HepG2 (cell line): ENCODE data around the gene WWP2. TPM values are rescaled to one million over a fixed set of nuclear protein-coding genes. Genes with fewer than 3 reads are reported as not detected.

Source experiments
- ARID4A ChIP-seq: sonication (generic); formaldehyde crosslinking; IDR thresholded peaks from 2 replicates; pipeline ENCODE4 v1.5.0; 2020; ENCODE audit warnings: mild to moderate bottlenecking, missing genetic modification reagents, borderline replicate concordance
- CCAR2 ChIP-seq: fragments of 200-400 bp; formaldehyde crosslinking; optimal IDR thresholded peaks from 2 replicates; pipeline ENCODE3; 2018; ENCODE audit warnings: low read depth, mild to moderate bottlenecking, low read length, moderate library complexity
- CEBPG ChIP-seq: IDR thresholded peaks from 2 replicates; pipeline ENCODE4 v1.6.1; 2016
- CHD4 ChIP-seq: fragments of 200-600 bp; sonication (generic); IDR thresholded peaks from 2 replicates; pipeline ENCODE4 v1.7.0; 2017; ENCODE audit warnings: mild to moderate bottlenecking, low read length, borderline replicate concordance
- EP300 ChIP-seq, 3 experiments: sonication (generic) in 1 of 3; formaldehyde crosslinking in 1 of 3; IDR thresholded peaks; 2 replicates each; pipeline versions ENCODE4 v1.5.1 to v1.6.1; 2011 to 2020; ENCODE audit warnings: low read depth in 2 of 3, low read length in 2 of 3, borderline replicate concordance in 1 of 3, improper control_type of control experiment in 1 of 3, mild to moderate bottlenecking in 1 of 3, missing genetic modification reagents in 1 of 3, moderate library complexity in 1 of 3
- GABPB1 ChIP-seq: IDR thresholded peaks from 2 replicates; pipeline ENCODE4 v1.6.1; 2016; ENCODE audit warnings: mild to moderate bottlenecking, missing genetic modification reagents, moderate library complexity, missing compliant biosample characterization
- IKZF1 ChIP-seq: fragments of 450-650 bp; IDR thresholded peaks from 2 replicates; pipeline ENCODE4 v1.7.1; 2016
- IRF2 ChIP-seq: IDR thresholded peaks from 2 replicates; pipeline ENCODE4 v1.6.1; 2018; ENCODE audit warnings: missing genetic modification reagents, missing compliant biosample characterization
- TAF1 ChIP-seq: sonication (generic); formaldehyde crosslinking; IDR thresholded peaks from 2 replicates; pipeline ENCODE4 v1.4.0; 2020; ENCODE audit warnings: missing genetic modification reagents
- THAP11 ChIP-seq: IDR thresholded peaks from 2 replicates; pipeline ENCODE4 v1.6.1; 2016; ENCODE audit warnings: missing biosample characterization, missing genetic modification reagents
- ZIK1 ChIP-seq: sonication (generic); formaldehyde crosslinking; IDR thresholded peaks from 2 replicates; pipeline ENCODE4 v1.5.0; 2020; ENCODE audit warnings: mild to moderate bottlenecking, low read depth, missing genetic modification reagents, borderline replicate concordance
- ZKSCAN5 ChIP-seq: sonication (generic); formaldehyde crosslinking; IDR thresholded peaks from 2 replicates; pipeline ENCODE4 v1.5.1; 2020; ENCODE audit warnings: mild to moderate bottlenecking, missing genetic modification reagents
- ZNF207 ChIP-seq: fragments of 450-650 bp; IDR thresholded peaks from 2 replicates; pipeline ENCODE4 v1.6.1; 2016; ENCODE audit warnings: antibody characterized with exemption, borderline replicate concordance
- ZNF317 ChIP-seq: sonication (generic); formaldehyde crosslinking; IDR thresholded peaks from 2 replicates; pipeline ENCODE4 v1.5.0; 2020; ENCODE audit warnings: mild to moderate bottlenecking, missing genetic modification reagents
- ZNF337 ChIP-seq: sonication (generic); formaldehyde crosslinking; IDR thresholded peaks from 2 replicates; pipeline ENCODE4 v1.5.1; 2020; ENCODE audit warnings: missing genetic modification reagents, low read depth, mild to moderate bottlenecking, borderline replicate concordance
- ZNF460 ChIP-seq: sonication (generic); formaldehyde crosslinking; IDR thresholded peaks from 2 replicates; pipeline ENCODE4 v1.5.1; 2020; ENCODE audit warnings: missing genetic modification reagents, mild to moderate bottlenecking, borderline replicate concordance
- ZNF569 ChIP-seq: sonication (generic); formaldehyde crosslinking; IDR thresholded peaks from 2 replicates; pipeline ENCODE4 v1.5.0; 2020; ENCODE audit warnings: mild to moderate bottlenecking, missing genetic modification reagents, moderate library complexity, borderline replicate concordance
- ZNF589 ChIP-seq: sonication (generic); formaldehyde crosslinking; conservative IDR thresholded peaks from 2 replicates; pipeline ENCODE4 v1.8.0; 2022; ENCODE audit warnings: mild to moderate bottlenecking, moderate library complexity, missing genetic modification reagents
- ZNF598 ChIP-seq: sonication (generic); formaldehyde crosslinking; IDR thresholded peaks from 2 replicates; pipeline ENCODE4 v1.5.1; 2020; ENCODE audit warnings: mild to moderate bottlenecking, missing genetic modification reagents, borderline replicate concordance
- ZNF605 ChIP-seq: sonication (generic); formaldehyde crosslinking; IDR thresholded peaks from 2 replicates; pipeline ENCODE4 v1.8.0; 2022; ENCODE audit warnings: mild to moderate bottlenecking, missing genetic modification reagents
- ZNF773 ChIP-seq: sonication (generic); formaldehyde crosslinking; IDR thresholded peaks from 2 replicates; pipeline ENCODE4 v1.4.0; 2020; ENCODE audit warnings: missing genetic modification reagents, borderline replicate concordance
- ZNF781 ChIP-seq: sonication (generic); formaldehyde crosslinking; IDR thresholded peaks from 2 replicates; pipeline ENCODE4 v1.5.1; 2020; ENCODE audit warnings: borderline replicate concordance, mild to moderate bottlenecking, missing genetic modification reagents; ENCODE audit errors: not compliant biosample characterization
- polyA plus RNA-seq, 8 experiments: library from polyadenylated mRNA; depleted of rRNA in 3 of 8; stranded (reverse) in 7 of 8; unstranded in 1 of 8; fragments of >200 nt; fragmentation: Illumina TruSeq in 4 of 8; extraction: Trizol in 4 of 8; gene quantifications; 2 replicates each; pipeline versions ENCODE4 v1.2.1 to v1.2.3, GENCODE V29; 2011 to 2016; ENCODE audit warnings: low read depth in 4 of 8, missing spikeins in 1 of 8, mixed read lengths in 1 of 8; ENCODE audit not compliant: insufficient read depth in 1 of 8
- total RNA-seq, 5 experiments: library from RNA; depleted of rRNA; stranded (reverse); fragments of >200 nt; fragmentation: Illumina TruSeq; extraction: Trizol; gene quantifications; 2 replicates each; pipeline ENCODE4 v1.2.3, GENCODE V29; 2016; ENCODE audit warnings: low read depth in 1 of 5
- TF ChIP-seq, protein P1 (sequence below): sonication (generic); formaldehyde crosslinking; conservative IDR thresholded peaks from 2 replicates; pipeline ENCODE4 v1.8.0; 2022; ENCODE audit warnings: missing genetic modification reagents

Gene WWP2
- total and polyA plus RNA-seq, 2 of the 13 experiments (the other 11 are each of a cell fraction or from before 2014, with no cell fraction given): 11.4 to 28.2 TPM

- TF ChIP-seq, protein P1, sequence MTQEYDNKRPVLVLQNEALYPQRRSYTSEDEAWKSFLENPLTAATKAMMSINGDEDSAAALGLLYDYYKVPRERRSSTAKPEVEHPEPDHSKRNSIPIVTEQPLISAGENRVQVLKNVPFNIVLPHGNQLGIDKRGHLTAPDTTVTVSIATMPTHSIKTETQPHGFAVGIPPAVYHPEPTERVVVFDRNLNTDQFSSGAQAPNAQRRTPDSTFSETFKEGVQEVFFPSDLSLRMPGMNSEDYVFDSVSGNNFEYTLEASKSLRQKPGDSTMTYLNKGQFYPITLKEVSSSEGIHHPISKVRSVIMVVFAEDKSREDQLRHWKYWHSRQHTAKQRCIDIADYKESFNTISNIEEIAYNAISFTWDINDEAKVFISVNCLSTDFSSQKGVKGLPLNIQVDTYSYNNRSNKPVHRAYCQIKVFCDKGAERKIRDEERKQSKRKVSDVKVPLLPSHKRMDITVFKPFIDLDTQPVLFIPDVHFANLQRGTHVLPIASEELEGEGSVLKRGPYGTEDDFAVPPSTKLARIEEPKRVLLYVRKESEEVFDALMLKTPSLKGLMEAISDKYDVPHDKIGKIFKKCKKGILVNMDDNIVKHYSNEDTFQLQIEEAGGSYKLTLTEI (CRISPR knock-in tag): no peak
- TF ChIP-seq ZKSCAN5 (peak; percentile 31; the same call in 1 of the 2 replicates), THAP11 (CRISPR knock-in tag) (peak; percentile 33; the same call in 1 of the 2 replicates), TAF1 (CRISPR knock-in tag) (no peak), ZNF598 (CRISPR knock-in tag) (peak; percentile 64; the same call in 1 of the 2 replicates), ZNF207 (no peak), GABPB1 (0 out of 2 replicates have a peak, but pooled peaks have one; percentile 18), ZNF605 (CRISPR knock-in tag) (peak; percentile 55; the same call in 1 of the 2 replicates), IKZF1 (no peak), IRF2 (CRISPR knock-in tag) (peak; percentile 65), ZNF569 (CRISPR knock-in tag) (0 out of 2 replicates have a peak, but pooled peaks have one; percentile 27), ZNF460 (peak; percentile 26; the same call in 1 of the 2 replicates), EP300 (IDR thresholded peaks at IDR 0.05; ENCODE audit: low read depth in 2 of 2, low read length in 2 of 2) (peak in 1 of 2 experiments; percentile 73; a peak in 2 of 4 replicates), EP300 (CRISPR knock-in tag; IDR thresholded peaks at IDR 0.05; ENCODE audit: borderline replicate concordance) (0 out of 2 replicates have a peak, but pooled peaks have one; percentile 26), CHD4 (no peak), CEBPG (no peak), ZNF589 (CRISPR knock-in tag) (no peak), ZNF773 (CRISPR knock-in tag) (no peak), CCAR2 (no peak), ZIK1 (CRISPR knock-in tag) (no peak), ZNF781 (CRISPR knock-in tag) (no peak), ZNF317 (CRISPR knock-in tag) (peak; percentile 73; the same call in 1 of the 2 replicates), ZNF337 (CRISPR knock-in tag) (no peak), ARID4A (CRISPR knock-in tag) (peak; percentile 55; the same call in 1 of the 2 replicates)
These were observed 97.2 kb downstream of the WWP2 start (continued) for GRCh38 chr16:69859105-69859989.
